Measurements from ENCODE around the gene MYBBP1A. TPM values are rescaled to one million over a fixed set of nuclear protein-coding genes. Genes with fewer than 3 reads are reported as not detected.
A peak's percentile ranks its signal among the peaks of the same experiment; 100 is the strongest.

MYBBP1A gene
- total RNA-seq, 1 donor from 2014 or later = 108 TPM

- ATAC-seq (ENCODE audit: low read depth) (no peak), DNase-seq (no peak)
- no peaks in the 10 kb centered on the region for H3K27me3 Mint-ChIP-seq
- no peak overlapping the region for H3K4me3 Mint-ChIP-seq
- no peaks in the 10 kb centered on the region for H3K36me3 Mint-ChIP-seq (ENCODE audit: low read depth)
- no peaks in the 10 kb centered on the region for H3K9me3 Mint-ChIP-seq
- no peak for TF ChIP-seq CTCF (IDR thresholded peaks at IDR 0.05)
- ChIA-PET POLR2A (no interaction called here), CTCF (no interaction called here)
- intact Hi-C loops (cut with micrococcal nuclease) = no loop called here
- peaks cover 6% of the 10 kb centered on the region for H3K4me1 Mint-ChIP-seq
- H3K27ac Mint-ChIP-seq = no peak overlapping the region
These were observed 35.8 kb downstream of the MYBBP1A start for GRCh38 chr17:4519361-4519788.

GRCh38 chr17:4518901-4519300 lies 36.3 kb downstream of the MYBBP1A start:
- Mint-ChIP-seq H3K36me3 (ENCODE audit: low read depth) (no peaks in the 10 kb centered on the region), H3K27me3 (no peaks in the 10 kb centered on the region), H3K4me3 (peak overlapping the region; percentile 41), H3K4me1 (peaks cover 3% of the 10 kb centered on the region), H3K9me3 (no peaks in the 10 kb centered on the region), H3K27ac (no peak overlapping the region)
- ChIA-PET POLR2A (no interaction called here), CTCF (no interaction called here)
- TF ChIP-seq CTCF (IDR thresholded peaks at IDR 0.05) = no peak
- DNase-seq (no peak), ATAC-seq (ENCODE audit: low read depth) (no peak)
- intact Hi-C loops (cut with micrococcal nuclease) = no loop called here

GRCh38 chr17:4516735-4517134 lies 38.4 kb downstream of the MYBBP1A start:
- Mint-ChIP-seq H3K27ac (no peak overlapping the region), H3K27me3 (no peaks in the 10 kb centered on the region), H3K9me3 (no peaks in the 10 kb centered on the region), H3K4me3 (no peak overlapping the region), H3K36me3 (ENCODE audit: low read depth) (no peaks in the 10 kb centered on the region), H3K4me1 (no peaks in the 10 kb centered on the region)
- no peak for TF ChIP-seq CTCF (IDR thresholded peaks at IDR 0.05)
- ATAC-seq (ENCODE audit: low read depth) = no peak
- ChIA-PET POLR2A (interaction anchor here (0.7 kb wide), 1 partner anchor 1705 kb away, joined by 7 read pairs; no protein-coding TSS in a partner anchor), CTCF (no interaction called here)
- intact Hi-C loops (cut with micrococcal nuclease) = no loop called here
- DNase-seq = no peak

- Mint-ChIP-seq H3K9me3 (no peaks in the 10 kb centered on the region), H3K4me1 (no peaks in the 10 kb centered on the region), H3K27ac (no peak overlapping the region), H3K27me3 (peaks cover 6% of the 10 kb centered on the region), H3K36me3 (ENCODE audit: low read depth) (no peaks in the 10 kb centered on the region), H3K4me3 (no peak overlapping the region)
- ChIA-PET POLR2A (no interaction called here), CTCF (no interaction called here)
- TF ChIP-seq CTCF (IDR thresholded peaks at IDR 0.05) = no peak
- DNase-seq (no peak), ATAC-seq (ENCODE audit: low read depth) (no peak)
- intact Hi-C loops (cut with micrococcal nuclease) = no loop called here
These were observed 39.7 kb downstream of the MYBBP1A start for GRCh38 chr17:4515501-4515900.

GRCh38 chr17:4514779-4515178 lies 40.4 kb downstream of the MYBBP1A start:
- ChIA-PET CTCF (no interaction called here), POLR2A (no interaction called here)
- Mint-ChIP-seq H3K4me1 (no peaks in the 10 kb centered on the region), H3K27me3 (peaks cover 12% of the 10 kb centered on the region), H3K27ac (no peak overlapping the region), H3K4me3 (no peak overlapping the region), H3K36me3 (ENCODE audit: low read depth) (no peaks in the 10 kb centered on the region), H3K9me3 (no peaks in the 10 kb centered on the region)
- DNase-seq (no peak), ATAC-seq (ENCODE audit: low read depth) (no peak)
- TF ChIP-seq CTCF (IDR thresholded peaks at IDR 0.05) = no peak
- intact Hi-C loops (cut with micrococcal nuclease) = no loop called here
